DMS53 treated with DMSO at 0.1 percent for 48 hours (cell line): Measurements from ENCODE around the gene WASHC4.

Experiments used
- DNase-seq: peaks from one replicate; lab custom pipeline; 2025; ENCODE audit not compliant: unreplicated experiment; lab: John Stamatoyannopoulos, UW

WASHC4 gene

DNA sequence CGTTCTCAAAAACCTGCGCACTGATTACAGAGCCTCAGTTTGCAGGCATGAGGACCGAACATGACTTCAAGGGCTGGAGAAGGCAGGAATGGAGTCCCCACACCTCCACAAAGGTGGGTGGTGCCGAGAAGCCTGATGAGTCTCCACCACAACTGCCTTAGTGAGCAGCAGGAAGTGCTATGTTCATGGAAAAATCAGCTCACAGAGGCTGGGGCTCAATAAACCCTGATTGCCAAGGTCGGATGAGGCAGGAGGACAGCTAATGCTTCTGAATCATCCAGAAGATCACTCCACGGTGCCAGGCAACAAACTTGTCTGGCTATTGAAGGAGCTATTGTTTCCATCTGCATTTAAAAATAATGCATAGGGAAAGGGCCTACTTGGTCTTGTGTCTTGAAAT is 97.4 kb downstream of the WASHC4 start:
- DNase-seq = no peak

DNA sequence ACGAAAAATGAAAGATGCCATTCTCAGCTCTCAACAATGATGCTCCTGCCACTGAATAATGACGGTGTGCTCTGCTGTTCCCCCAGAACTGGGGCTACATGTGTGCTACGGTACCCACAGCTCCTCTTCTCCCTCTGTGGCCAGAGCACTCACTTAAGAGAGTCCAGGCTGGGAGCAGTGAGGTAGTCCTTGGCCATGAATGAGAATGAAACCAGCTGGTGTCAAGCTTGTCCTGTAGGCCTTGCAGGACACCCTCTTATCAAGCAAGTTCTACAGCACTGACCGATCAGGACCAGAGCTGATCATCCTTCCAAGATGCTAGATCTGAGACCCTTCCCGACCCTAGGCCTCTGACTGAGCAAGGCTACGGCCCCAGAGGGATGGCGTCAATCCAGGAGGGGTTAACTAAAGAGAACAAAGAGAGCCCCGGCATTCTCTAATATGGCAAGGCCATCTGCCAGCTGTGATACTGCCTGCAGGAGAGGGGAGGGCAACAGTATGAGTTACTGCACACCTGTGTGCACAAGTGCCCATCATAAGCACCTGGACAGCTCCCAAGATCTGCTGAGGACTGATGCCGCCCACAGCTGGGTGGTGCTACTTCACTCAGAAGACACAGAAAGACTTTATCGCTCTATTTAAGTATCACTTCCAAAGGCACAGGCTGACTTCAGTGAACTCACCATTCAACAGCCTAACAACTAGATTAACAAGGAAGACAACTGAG is 98.0 kb downstream of the WASHC4 start:
- peak; percentile 58 for DNase-seq

DNA sequence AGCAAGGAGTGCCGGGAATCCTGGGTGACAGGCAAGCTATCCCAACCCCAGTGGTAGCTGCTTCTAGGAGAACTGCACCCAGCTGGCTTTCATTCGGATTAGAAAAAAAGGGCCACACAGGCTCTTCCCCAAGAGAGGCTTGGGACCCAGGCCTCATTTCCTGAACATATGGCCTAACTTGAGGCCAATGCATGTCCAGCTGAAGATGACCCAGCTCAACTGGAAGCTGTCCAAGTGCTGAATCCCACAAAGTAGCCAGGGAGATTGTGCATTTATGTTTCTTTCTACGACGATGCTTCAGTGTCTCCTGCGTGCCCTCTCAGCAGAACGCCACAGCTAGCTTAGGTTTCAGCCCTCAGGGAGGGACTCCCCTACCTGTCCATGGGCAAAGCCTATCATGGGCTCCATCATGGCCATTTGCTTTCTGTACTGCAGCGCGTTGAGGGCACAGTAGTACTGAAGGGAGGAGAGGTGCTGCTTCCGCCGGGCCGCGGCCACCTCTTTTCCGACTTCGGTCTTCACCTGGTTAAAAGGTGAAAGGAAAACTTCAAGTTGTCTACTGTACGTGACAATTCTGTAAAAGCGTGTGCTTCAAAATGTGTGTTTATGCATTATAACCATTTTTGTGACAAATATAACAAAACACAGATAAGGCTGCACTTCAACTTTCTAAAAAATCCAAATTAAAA is 99.3 kb downstream of the WASHC4 start:
- no peak for DNase-seq

DNA sequence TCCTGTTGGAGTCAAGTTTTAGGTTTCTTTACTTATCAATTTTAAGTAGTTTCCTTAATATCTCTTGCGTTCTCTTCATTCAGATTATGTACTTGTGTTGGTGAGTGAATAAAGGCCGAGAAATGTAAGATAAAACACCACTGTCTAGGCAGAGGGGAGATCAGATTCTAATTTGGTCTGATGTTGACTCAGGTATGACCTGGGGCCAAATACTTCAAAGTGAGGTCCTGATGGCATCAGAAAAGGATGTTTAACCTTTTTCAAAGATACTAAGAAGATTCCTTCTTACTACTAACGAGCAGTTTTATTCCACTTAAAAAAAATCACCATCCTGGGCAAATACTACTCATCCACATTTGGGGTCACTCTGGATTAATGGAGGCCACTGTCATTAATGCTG is 101.6 kb downstream of the WASHC4 start:
- no peak for DNase-seq

DNA sequence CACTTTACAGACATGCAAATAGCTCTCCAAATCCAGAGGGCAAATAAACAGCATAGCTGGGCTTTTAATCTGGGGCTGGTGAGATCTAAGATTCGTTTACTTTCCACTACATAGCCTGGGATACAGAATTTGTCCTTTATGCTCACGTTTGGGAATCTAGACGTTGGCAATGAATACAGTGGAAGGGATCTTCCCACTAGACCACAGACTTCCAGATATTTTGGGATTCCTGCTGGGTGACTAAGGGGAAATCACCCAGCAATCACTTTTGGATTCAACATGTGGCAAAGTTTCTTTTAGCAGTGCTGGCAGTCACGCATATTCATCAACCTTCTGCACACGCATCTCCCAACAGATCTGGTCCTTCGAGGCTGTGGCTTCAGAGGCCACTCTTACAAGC is 104.9 kb downstream of the WASHC4 start:
- no peak for DNase-seq

DNA sequence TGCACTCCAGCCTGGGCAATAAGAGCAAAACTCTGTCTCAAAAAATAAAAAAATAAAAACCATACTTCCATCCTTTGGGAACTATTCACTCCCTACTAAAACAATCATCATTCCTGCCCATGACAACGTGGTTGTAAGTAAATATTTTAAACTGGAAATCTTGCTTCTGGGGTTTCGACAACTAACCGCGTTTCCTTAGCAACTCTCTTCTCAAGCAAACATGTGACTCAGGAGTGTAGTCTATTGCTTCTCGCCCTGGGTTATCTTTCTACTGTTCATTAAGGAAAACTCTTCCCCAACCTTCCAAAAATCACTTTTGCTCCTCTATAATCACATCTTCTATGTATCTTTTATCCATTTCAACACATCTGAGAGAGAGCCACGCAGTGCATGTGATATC is 106.6 kb downstream of the WASHC4 start:
- DNase-seq = no peak

DNA sequence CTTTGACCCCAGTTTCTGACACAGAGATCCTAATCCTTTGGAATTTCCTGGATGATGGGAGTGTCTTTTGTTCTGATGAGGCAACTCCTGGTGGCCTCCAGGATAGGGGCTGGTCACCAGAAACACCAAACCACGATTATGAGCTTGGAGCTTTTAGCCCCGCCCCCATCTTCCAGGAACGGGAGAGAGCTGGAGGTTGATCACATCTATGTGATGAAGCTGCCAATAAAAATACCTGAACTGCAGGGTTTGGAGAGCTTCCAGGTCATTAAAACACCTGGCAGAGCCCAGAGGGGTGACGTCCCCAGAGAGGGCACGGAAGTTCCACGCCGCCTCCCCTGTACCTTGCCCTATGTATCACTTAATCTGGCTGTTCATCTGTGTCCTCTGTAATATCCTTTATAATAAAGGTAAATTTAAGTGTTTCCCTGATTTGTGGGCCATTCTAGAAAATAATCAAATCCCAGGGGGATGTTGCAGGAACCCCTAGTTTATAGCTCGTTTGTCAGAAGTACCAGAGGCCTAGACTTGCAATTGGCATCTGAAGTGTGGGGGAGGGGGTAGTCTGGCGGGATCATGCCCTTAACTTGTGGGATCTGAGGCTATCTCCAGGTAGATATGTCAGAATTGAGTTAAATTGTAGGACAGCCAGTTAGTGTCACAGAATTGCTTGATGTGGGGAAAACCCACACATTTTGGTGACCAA is 107.3 kb downstream of the WASHC4 start:
- no peak for DNase-seq

DNA sequence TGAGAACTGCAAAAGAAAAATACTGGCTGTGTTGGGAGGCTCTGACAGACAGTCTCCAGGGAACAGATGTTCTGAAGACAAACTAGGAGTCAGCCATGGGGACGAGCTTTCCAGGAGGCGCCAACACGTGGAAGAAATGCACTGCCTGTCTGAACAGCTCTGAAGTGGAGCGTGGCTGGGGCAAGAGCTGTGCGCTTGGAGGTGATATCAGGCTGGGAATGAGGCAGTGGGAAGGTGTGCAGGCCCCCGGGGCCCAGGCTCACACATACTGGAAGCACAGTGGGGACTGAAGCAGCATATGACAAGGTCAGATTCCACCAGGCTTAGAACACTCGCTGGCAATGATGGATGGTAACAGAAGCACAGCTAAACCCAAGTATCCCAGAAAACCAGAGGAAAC is 110.9 kb downstream of the WASHC4 start:
- DNase-seq = no peak
